ENCODE measurements around the gene MANSC1.

DNA sequence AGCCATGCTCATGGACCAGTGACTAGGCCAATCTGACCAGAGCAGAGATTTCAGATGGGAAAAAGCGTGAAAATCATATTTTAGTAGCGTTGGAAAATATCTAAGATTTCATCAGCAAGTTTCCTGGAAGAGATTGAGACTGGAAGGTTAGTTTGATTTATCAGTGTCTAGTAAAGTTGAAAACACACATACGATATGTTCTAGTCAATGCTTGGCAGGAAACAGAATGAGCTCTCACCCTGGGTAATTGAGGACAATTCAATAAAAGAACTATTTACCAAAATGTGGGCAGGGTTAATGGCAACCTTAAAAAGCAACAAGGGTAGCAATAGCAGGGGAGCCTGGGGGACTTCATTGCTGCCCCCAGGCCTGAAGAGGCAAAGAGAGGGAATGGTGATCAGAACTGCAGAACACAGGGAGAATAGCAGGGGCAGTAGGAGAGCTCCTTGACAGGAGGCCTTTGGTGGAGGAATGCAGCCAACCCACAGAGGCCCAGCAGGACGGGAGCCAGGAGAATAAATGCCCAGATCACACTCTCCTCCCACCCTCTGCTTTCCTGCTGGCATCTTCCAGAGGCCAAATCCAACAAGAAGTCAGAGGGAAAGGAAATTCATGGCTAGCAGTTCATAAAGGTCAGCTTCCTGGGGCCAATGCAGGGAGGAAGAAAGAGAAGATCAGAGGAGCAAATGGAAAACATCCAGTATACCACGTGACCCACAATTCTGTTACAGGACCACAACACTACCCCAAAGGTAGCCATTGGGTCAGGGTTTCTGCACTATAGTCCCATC, 55.6 kb downstream of the MANSC1 start:
- TF ChIP-seq ZFP30 (CRISPR knock-in tag; IDR thresholded peaks at IDR 0.05) (no peak), TOX (CRISPR knock-in tag; IDR thresholded peaks at IDR 0.05; ENCODE audit: borderline replicate concordance) (no peak), ESRRG (CRISPR knock-in tag; IDR thresholded peaks at IDR 0.05) (no peak)
